SK-N-MC (cell line): ENCODE results near the gene KIAA0930.

ENCODE experiments used
- EZH2 ChIP-seq: fragments of 200-600 bp; sonication (generic); IDR thresholded peaks from one replicate; pipeline ENCODE4 v1.6.1; 2017; ENCODE audit warnings: antibody characterized with exemption
- FOXP2 ChIP-seq: optimal IDR thresholded peaks from 2 replicates; pipeline ENCODE3; 2011; ENCODE audit warnings: mild to moderate bottlenecking, moderate library complexity; ENCODE audit not compliant: insufficient read depth; ENCODE audit errors: extremely low read length, control extremely low read depth
- POLR2AphosphoS5 ChIP-seq: IDR thresholded peaks from 2 replicates; pipeline ENCODE4 v1.6.1; 2012; ENCODE audit warnings: mild to moderate bottlenecking, low read depth, low read length, borderline replicate concordance

DNA sequence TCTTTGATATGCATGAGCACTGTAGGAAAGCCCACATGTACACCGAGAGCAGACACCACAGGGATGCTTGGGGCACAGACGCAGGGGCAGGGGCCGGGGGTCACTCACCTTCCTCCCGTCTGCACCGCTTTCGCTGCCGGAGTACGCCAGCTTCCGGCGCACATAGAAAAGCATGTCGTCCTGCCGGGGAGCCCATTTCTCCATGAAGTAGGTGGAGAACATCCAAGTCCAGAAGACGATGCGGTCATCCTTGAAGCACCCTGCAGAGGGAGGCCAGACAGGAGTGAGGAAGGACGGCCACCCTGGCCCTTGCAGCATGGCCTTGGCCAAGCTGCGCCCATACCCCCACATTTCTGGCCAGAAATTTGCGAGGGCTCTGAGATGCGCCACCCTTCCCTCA, 28.8 kb downstream of the KIAA0930 start:
- no peak for TF ChIP-seq POLR2AphosphoS5
- no peak for TF ChIP-seq EZH2
- TF ChIP-seq FOXP2 = no peak
